Measurements from ENCODE around the gene UVRAG.

The UVRAG gene

DNA sequence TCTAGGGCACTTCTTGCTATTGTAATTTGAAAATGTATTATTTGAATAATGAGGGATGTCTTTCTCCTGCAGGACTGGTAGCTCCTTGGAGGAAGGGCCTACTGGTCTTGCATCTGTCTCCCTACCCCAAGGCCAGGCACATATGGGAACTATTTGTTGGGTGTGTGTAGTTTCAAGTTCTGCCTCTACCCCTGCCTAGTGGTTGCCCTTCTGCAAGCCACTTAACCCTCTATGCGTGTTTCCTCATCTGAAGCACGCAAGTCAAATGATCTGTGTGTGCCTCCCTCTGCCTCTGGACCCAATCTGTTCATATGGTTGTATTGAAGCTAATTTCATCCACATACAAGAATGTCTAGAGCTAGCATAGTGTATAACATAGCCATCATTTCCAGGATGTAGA, 324.3 kb downstream of the UVRAG start:
- Histone ChIP-seq H3K27me3 (ENCODE audit: insufficient read depth, poor library complexity, severe bottlenecking) (no peaks in the 10 kb centered on the region), H3K4me3 (replicated peaks; ENCODE audit: insufficient read depth, low read length) (no peak overlapping the region), H3K27ac (replicated peaks) (no peak overlapping the region)
- TF ChIP-seq SPI1 (IDR thresholded peaks at IDR 0.05; ENCODE audit: borderline replicate concordance, low read depth) (no peak), POLR2AphosphoS5 (IDR thresholded peaks at IDR 0.05; ENCODE audit: low read depth) (no peak), GABPA (IDR thresholded peaks at IDR 0.05; ENCODE audit: low read depth) (no peak)
- TF ChIP-seq, protein P1, sequence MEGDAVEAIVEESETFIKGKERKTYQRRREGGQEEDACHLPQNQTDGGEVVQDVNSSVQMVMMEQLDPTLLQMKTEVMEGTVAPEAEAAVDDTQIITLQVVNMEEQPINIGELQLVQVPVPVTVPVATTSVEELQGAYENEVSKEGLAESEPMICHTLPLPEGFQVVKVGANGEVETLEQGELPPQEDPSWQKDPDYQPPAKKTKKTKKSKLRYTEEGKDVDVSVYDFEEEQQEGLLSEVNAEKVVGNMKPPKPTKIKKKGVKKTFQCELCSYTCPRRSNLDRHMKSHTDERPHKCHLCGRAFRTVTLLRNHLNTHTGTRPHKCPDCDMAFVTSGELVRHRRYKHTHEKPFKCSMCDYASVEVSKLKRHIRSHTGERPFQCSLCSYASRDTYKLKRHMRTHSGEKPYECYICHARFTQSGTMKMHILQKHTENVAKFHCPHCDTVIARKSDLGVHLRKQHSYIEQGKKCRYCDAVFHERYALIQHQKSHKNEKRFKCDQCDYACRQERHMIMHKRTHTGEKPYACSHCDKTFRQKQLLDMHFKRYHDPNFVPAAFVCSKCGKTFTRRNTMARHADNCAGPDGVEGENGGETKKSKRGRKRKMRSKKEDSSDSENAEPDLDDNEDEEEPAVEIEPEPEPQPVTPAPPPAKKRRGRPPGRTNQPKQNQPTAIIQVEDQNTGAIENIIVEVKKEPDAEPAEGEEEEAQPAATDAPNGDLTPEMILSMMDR (IDR thresholded peaks at IDR 0.05; ENCODE audit: insufficient read depth, low read length), result no peak
- TF ChIP-seq, protein P2, sequence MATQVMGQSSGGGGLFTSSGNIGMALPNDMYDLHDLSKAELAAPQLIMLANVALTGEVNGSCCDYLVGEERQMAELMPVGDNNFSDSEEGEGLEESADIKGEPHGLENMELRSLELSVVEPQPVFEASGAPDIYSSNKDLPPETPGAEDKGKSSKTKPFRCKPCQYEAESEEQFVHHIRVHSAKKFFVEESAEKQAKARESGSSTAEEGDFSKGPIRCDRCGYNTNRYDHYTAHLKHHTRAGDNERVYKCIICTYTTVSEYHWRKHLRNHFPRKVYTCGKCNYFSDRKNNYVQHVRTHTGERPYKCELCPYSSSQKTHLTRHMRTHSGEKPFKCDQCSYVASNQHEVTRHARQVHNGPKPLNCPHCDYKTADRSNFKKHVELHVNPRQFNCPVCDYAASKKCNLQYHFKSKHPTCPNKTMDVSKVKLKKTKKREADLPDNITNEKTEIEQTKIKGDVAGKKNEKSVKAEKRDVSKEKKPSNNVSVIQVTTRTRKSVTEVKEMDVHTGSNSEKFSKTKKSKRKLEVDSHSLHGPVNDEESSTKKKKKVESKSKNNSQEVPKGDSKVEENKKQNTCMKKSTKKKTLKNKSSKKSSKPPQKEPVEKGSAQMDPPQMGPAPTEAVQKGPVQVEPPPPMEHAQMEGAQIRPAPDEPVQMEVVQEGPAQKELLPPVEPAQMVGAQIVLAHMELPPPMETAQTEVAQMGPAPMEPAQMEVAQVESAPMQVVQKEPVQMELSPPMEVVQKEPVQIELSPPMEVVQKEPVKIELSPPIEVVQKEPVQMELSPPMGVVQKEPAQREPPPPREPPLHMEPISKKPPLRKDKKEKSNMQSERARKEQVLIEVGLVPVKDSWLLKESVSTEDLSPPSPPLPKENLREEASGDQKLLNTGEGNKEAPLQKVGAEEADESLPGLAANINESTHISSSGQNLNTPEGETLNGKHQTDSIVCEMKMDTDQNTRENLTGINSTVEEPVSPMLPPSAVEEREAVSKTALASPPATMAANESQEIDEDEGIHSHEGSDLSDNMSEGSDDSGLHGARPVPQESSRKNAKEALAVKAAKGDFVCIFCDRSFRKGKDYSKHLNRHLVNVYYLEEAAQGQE (IDR thresholded peaks at IDR 0.05; ENCODE audit: insufficient replicate concordance, low read depth), result no peak
- DNase-seq (ENCODE audit: low read depth in 1 of 2, low spot score in 1 of 2), result no peak

DNA sequence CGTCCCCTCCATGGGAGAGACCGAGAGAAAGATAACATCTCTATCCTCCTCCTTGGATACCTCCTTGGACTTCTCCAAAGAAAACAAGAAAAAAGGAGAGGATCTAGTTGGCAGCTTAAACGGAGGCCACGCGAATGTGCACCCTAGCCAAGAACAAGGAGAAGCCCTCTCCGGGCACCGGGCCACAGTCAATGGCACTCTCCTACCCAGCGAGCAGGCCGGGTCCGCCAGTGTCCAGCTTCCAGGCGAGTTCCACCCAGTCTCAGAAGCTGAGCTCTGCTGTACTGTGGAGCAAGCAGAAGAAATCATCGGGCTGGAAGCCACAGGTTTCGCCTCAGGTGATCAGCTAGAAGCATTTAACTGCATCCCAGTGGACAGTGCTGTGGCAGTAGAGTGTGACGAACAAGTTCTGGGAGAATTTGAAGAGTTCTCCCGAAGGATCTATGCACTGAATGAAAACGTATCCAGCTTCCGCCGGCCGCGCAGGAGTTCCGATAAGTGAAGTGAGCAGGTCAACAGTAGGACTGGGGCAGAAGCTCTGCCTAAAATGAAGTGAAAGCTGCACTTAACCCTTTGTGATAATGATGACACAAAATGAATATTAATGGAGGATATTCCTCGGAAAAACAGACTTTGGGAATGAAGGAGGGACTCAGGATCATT, 326.0 kb downstream of the UVRAG start:
- no peaks in the 10 kb centered on the region for H3K27me3 ChIP-seq (ENCODE audit: insufficient read depth, poor library complexity, severe bottlenecking)
- DNase-seq (ENCODE audit: low read depth in 1 of 2, low spot score in 1 of 2), result no peak
- no peak overlapping the region for H3K4me3 ChIP-seq (replicated peaks; ENCODE audit: insufficient read depth, low read length)
- H3K27ac ChIP-seq (replicated peaks), result no peak overlapping the region
- TF ChIP-seq SPI1 (IDR thresholded peaks at IDR 0.05; ENCODE audit: borderline replicate concordance, low read depth) (no peak), POLR2AphosphoS5 (IDR thresholded peaks at IDR 0.05; ENCODE audit: low read depth) (no peak), GABPA (IDR thresholded peaks at IDR 0.05; ENCODE audit: low read depth) (no peak)
- TF ChIP-seq, protein P1 (IDR thresholded peaks at IDR 0.05; ENCODE audit: insufficient read depth, low read length), result no peak
- TF ChIP-seq, protein P2 (IDR thresholded peaks at IDR 0.05; ENCODE audit: insufficient replicate concordance, low read depth), result no peak

DNA sequence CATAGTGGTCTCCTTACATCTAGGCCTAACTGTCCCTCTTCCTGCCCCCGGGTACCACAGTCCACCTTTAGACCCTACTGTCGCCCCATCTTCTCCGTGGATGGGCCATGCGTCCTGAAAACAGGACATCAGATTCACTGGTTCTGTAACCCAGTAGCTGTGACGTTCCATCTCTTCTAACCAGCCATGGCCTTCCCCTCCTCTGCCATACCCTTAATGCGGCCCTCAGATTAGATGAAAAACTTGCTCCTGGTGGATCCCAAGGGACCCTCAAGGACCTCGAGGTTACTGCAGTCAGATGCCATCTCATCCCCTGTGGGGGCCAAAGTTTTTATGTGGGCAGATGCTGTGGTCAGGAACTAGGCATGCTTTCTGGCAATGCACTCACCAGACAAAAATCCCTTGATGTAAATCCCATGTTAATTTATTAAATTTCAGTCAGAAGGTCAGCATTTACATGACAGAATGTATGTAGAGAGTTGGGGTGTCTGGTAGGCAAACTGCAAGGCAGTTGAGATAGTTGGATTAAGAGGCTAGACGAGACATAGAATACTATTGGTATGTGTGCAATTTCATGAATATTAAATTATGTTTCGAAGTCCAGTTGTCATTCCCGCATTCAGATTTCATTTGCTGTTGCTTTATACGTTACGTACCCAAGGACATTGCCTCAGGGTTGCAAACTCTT, 327.0 kb downstream of the UVRAG start:
- H3K27me3 ChIP-seq (ENCODE audit: insufficient read depth, poor library complexity, severe bottlenecking), result no peaks in the 10 kb centered on the region
- no peak overlapping the region for H3K27ac ChIP-seq (replicated peaks)
- no peak for DNase-seq (ENCODE audit: low read depth in 1 of 2, low spot score in 1 of 2)
- no peak overlapping the region for H3K4me3 ChIP-seq (replicated peaks; ENCODE audit: insufficient read depth, low read length)
- TF ChIP-seq, protein P2 (IDR thresholded peaks at IDR 0.05; ENCODE audit: insufficient replicate concordance, low read depth), result no peak
- TF ChIP-seq, protein P1 (IDR thresholded peaks at IDR 0.05; ENCODE audit: insufficient read depth, low read length), result no peak
- TF ChIP-seq POLR2AphosphoS5 (IDR thresholded peaks at IDR 0.05; ENCODE audit: low read depth) (no peak), GABPA (IDR thresholded peaks at IDR 0.05; ENCODE audit: low read depth) (no peak), SPI1 (IDR thresholded peaks at IDR 0.05; ENCODE audit: borderline replicate concordance, low read depth) (no peak)

Measured in HL-60 (cell line).